ENCODE measurements around the gene SNX13. TPM values are rescaled to one million over a fixed set of nuclear protein-coding genes. Genes with fewer than 3 reads are reported as not detected.

The SNX13 gene
- total RNA-seq, 6 experiments from 2014 or later: 17.1 to 22.5 (median 21.0) TPM

DNA sequence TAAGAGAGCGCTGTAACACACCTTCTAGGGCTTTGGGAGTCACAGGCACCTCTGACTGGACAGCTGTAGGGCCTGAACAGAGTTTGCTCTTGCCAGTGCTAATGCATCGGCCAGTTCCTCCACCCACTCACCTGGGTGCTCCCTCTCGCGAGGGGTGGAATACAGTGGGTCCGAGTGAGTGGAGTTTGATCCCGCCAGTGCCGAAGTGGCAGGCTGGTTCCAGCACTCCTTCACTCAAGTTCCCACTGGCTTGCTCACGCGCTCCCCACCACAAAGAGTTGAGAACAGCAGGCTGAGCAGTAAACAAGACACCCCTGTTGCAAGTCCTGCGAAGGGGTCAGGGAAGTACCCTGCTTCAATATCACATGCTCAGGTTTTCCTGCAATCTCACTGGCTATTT, 91.8 kb downstream of the SNX13 start:
- Histone ChIP-seq H3K27ac (no peak overlapping the region), H3K36me3 (no peaks in the 10 kb centered on the region), H3K4me3 (no peak overlapping the region), H3K4me1 (no peaks in the 10 kb centered on the region), H3K9me3 (no peaks in the 10 kb centered on the region), H3K27me3 (no peaks in the 10 kb centered on the region)
- no peak for ATAC-seq
- DNase-seq: no peak
- WGBS (ENCODE audit: insufficient coverage, low coverage, low lambda C conversion rate, missing lambda C conversion rate): 100% methylated on average over 1 of the region's 10 CpGs
- TF ChIP-seq, protein P1, sequence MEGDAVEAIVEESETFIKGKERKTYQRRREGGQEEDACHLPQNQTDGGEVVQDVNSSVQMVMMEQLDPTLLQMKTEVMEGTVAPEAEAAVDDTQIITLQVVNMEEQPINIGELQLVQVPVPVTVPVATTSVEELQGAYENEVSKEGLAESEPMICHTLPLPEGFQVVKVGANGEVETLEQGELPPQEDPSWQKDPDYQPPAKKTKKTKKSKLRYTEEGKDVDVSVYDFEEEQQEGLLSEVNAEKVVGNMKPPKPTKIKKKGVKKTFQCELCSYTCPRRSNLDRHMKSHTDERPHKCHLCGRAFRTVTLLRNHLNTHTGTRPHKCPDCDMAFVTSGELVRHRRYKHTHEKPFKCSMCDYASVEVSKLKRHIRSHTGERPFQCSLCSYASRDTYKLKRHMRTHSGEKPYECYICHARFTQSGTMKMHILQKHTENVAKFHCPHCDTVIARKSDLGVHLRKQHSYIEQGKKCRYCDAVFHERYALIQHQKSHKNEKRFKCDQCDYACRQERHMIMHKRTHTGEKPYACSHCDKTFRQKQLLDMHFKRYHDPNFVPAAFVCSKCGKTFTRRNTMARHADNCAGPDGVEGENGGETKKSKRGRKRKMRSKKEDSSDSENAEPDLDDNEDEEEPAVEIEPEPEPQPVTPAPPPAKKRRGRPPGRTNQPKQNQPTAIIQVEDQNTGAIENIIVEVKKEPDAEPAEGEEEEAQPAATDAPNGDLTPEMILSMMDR (IDR thresholded peaks at IDR 0.05): no peak
- no peak for TF ChIP-seq POLR2A (IDR thresholded peaks at IDR 0.05)
- intact Hi-C loops (cut with DNase I): no loop called here

DNA sequence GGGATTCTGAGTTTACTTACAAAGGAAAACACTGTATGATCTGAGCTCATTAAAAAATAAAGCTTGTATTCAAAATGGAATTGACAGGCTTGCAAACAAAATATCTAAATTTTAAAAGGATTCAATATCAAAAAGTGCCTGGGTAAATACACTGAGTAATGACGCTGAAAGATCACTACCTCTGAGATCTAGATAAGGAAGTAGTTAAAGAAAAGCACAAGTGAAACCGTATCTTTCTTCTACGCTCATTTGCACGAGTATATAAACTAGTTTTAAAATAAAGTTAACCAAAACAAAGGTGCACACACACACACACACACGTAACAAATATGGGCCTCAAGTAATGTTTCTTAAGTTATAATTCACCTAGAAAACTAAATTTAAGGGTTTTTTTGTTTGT, 93.4 kb downstream of the SNX13 start:
- peaks cover 0 to 2% (median 0%) of the 10 kb centered on the region in 4 donors for H3K36me3 ChIP-seq
- H3K27me3 ChIP-seq: no peaks in the 10 kb centered on the region
- no peak overlapping the region for H3K27ac ChIP-seq
- intact Hi-C loops (cut with DNase I): no loop called here
- ATAC-seq (no peak), DNase-seq (no peak)
- no peaks in the 10 kb centered on the region for H3K9me3 ChIP-seq
- 87% methylated on average over 5 of the region's 5 CpGs for WGBS (ENCODE audit: insufficient coverage, low coverage, low lambda C conversion rate, missing lambda C conversion rate)
- no peaks in the 10 kb centered on the region for H3K4me1 ChIP-seq
- H3K4me3 ChIP-seq: no peak overlapping the region
- no peak for TF ChIP-seq POLR2A (IDR thresholded peaks at IDR 0.05)

DNA sequence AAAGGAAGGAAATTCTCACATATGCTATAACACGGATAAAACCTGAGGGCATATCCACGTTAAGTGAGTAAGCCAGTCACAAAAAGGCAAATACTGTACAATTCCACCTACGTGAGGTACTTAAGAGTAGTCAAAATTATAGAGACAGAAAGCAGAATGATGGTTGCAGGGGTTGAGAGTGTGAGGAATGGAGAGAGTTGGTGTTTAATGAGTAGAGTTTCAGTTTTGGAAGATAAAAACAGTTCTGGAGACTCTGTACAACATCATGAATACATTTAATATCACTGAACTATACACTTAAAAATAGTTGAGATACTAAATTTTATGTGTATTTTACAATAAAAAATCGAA, 95.1 kb downstream of the SNX13 start:
- H3K36me3 ChIP-seq: peaks cover 0 to 2% (median 0%) of the 10 kb centered on the region in 4 donors
- H3K4me1 ChIP-seq: no peaks in the 10 kb centered on the region
- H3K27ac ChIP-seq: no peak overlapping the region
- 80% methylated on average over 4 of the region's 4 CpGs for WGBS (ENCODE audit: insufficient coverage, low coverage, low lambda C conversion rate, missing lambda C conversion rate)
- ATAC-seq (no peak), DNase-seq (no peak)
- intact Hi-C loops (cut with DNase I): no loop called here
- TF ChIP-seq, protein P1 (IDR thresholded peaks at IDR 0.05): no peak
- TF ChIP-seq POLR2A (IDR thresholded peaks at IDR 0.05): no peak
- H3K27me3 ChIP-seq: no peaks in the 10 kb centered on the region
- no peaks in the 10 kb centered on the region for H3K9me3 ChIP-seq
- H3K4me3 ChIP-seq: no peak overlapping the region

DNA sequence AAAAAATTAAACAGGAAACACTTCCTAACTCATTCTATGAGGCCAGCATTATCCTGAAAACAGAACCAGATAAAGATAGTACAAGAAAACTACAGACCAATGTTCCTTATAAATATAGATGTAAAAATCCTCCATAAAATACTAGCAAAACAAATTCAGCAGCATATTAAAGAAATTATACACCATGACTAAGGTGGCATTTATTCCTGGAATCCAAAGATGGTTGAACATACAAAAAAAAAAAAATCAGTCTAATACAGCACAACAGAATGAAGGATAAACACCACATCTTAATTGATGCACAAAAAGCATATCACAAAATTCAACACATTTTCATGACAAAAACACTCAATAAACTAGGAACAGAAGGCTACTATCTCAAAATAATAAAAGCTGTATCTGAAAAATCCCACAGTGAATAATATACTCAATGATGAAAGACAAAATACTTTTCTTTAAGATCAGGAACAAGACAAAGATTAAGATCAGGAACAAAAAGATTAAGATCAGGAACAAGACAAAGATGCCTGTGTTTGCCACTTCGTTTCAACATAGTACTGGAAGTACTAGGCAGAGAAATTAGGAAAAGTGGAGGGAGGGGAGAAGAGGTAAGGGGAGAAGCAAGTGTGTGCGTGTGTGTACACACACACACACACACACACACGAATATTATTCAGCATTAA, 95.6 kb downstream of the SNX13 start:
- no peaks in the 10 kb centered on the region for H3K4me1 ChIP-seq
- intact Hi-C loops (cut with DNase I): no loop called here
- H3K9me3 ChIP-seq: no peaks in the 10 kb centered on the region
- WGBS (ENCODE audit: insufficient coverage, low coverage, low lambda C conversion rate, missing lambda C conversion rate): 55% methylated on average over 3 of the region's 3 CpGs
- no peak for TF ChIP-seq POLR2A (IDR thresholded peaks at IDR 0.05)
- TF ChIP-seq, protein P1 (IDR thresholded peaks at IDR 0.05): no peak
- ATAC-seq: no peak
- H3K4me3 ChIP-seq: no peak overlapping the region
- no peaks in the 10 kb centered on the region for H3K27me3 ChIP-seq
- no peak overlapping the region for H3K27ac ChIP-seq
- H3K36me3 ChIP-seq: peaks cover 0 to 2% (median under 1%) of the 10 kb centered on the region in 4 donors
- no peak for DNase-seq

DNA sequence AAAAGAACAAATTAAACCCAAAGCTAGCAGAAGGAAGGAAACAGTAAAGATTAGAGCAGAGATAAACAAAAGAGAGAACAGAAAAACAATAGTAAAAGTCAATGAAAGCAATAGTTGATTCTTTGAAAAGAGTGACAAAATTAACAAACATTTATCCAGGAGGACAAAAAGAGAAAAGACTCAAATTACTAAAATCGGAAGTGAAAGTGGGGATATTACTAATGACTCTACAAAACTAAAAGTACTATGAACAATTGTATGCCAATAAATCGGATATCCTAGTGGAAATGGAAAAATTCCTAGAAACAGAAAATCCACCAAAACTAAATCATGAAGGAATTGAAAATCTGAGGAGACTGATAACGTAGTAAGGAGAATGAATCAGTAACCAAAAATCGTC, 96.3 kb downstream of the SNX13 start:
- no peak for TF ChIP-seq POLR2A (IDR thresholded peaks at IDR 0.05)
- TF ChIP-seq, protein P1 (IDR thresholded peaks at IDR 0.05): no peak
- DNase-seq (no peak), ATAC-seq (no peak)
- peaks cover 0 to 8% (median 1%) of the 10 kb centered on the region in 4 donors for H3K36me3 ChIP-seq
- no peaks in the 10 kb centered on the region for H3K4me1 ChIP-seq
- no peak overlapping the region for H3K27ac ChIP-seq
- intact Hi-C loops (cut with DNase I): no loop called here
- no peaks in the 10 kb centered on the region for H3K27me3 ChIP-seq
- 66% methylated on average over 4 of the region's 4 CpGs for WGBS (ENCODE audit: insufficient coverage, low coverage, low lambda C conversion rate, missing lambda C conversion rate)
- no peaks in the 10 kb centered on the region for H3K9me3 ChIP-seq
- no peak overlapping the region for H3K4me3 ChIP-seq
